GM10248 (cell line): ENCODE data around the gene ECHDC3.

ENCODE experiments used
- CTCF ChIA-PET: fragments of 300-600 bp; sonication (Branson Sonifier 250); formaldehyde crosslinking; extraction: SDS; loops from one replicate; lab custom pipeline; 2021; ENCODE audit warnings: antibody characterized with exemption; lab: Yijun Ruan, JAX
- POLR2A ChIA-PET: fragments of 350-650 bp; sonication (Branson Sonifier 250); formaldehyde crosslinking; extraction: SDS; loops from one replicate; lab custom pipeline; 2020; ENCODE audit warnings: antibody characterized with exemption; lab: Yijun Ruan, JAX
- DNase-seq: peaks from one replicate; pipeline ENCODE4 v3.0.0; 2012; ENCODE audit errors: extremely low spot score
- CTCF ChIP-seq: IDR thresholded peaks from 2 replicates; pipeline ENCODE4 v1.5.1; 2012; ENCODE audit warnings: mild to moderate bottlenecking, low read depth; ENCODE audit errors: extremely low read depth, missing control alignments, control extremely low read depth

Gene ECHDC3

GRCh38 chr10:11723359-11723758 lies 18.8 kb upstream of the ECHDC3 start:
- no peak for TF ChIP-seq CTCF
- CTCF ChIA-PET, result interaction anchor here (1.2 to 4.3 kb wide), 2 partner anchors 34 to 208 kb away, joined by 4 to 45 read pairs; no protein-coding TSS in a partner anchor
- POLR2A ChIA-PET, result no interaction called here
- DNase-seq, result no peak

GRCh38 chr10:11724938-11725776 lies 17.0 kb upstream of the ECHDC3 start:
- ChIA-PET POLR2A (no interaction called here), CTCF (interaction anchor here (0.6 to 4.3 kb wide), 21 partner anchors 9 to 229 kb away, joined by 3 to 45 read pairs (median 3); partner anchors contain the start of gene USP6NL)
- peak; percentile 83 for DNase-seq
- peak; percentile 65 for TF ChIP-seq CTCF

- ChIA-PET CTCF (interaction anchor here (0.9 to 4.3 kb wide), 6 partner anchors 9 to 221 kb away, joined by 3 to 45 read pairs (median 4); no protein-coding TSS in a partner anchor), POLR2A (no interaction called here)
- DNase-seq, result no peak
- TF ChIP-seq CTCF, result no peak
These were observed 16.3 kb upstream of the ECHDC3 start for GRCh38 chr10:11725912-11726311.

- DNase-seq, result no peak
- no peak for TF ChIP-seq CTCF
- CTCF ChIA-PET, result interaction anchor here (1.0 to 4.7 kb wide), 4 partner anchors 13 to 212 kb away, joined by 3 to 22 read pairs (median 12); no protein-coding TSS in a partner anchor
- POLR2A ChIA-PET, result no interaction called here
These were observed 14.6 kb upstream of the ECHDC3 start for GRCh38 chr10:11727563-11727962.

- CTCF ChIA-PET, result interaction anchor here (1.0 to 4.7 kb wide), 4 partner anchors 13 to 213 kb away, joined by 3 to 22 read pairs (median 12); no protein-coding TSS in a partner anchor
- no peak for DNase-seq
- POLR2A ChIA-PET, result no interaction called here
- no peak for TF ChIP-seq CTCF
These were observed 13.8 kb upstream of the ECHDC3 start for GRCh38 chr10:11728353-11728752.

- DNase-seq, result no peak
- POLR2A ChIA-PET, result no interaction called here
- TF ChIP-seq CTCF, result no peak
- CTCF ChIA-PET, result interaction anchor here (2.8 to 4.7 kb wide), 2 partner anchors 27 to 214 kb away, joined by 21 to 22 read pairs; no protein-coding TSS in a partner anchor
These were observed 12.3 kb upstream of the ECHDC3 start for GRCh38 chr10:11729790-11730315.
